Measurements from ENCODE around the gene HDAC8.

Gene HDAC8

GRCh38 chrX:72313707-72314641, 258.7 kb downstream of the HDAC8 start:
- DNase-seq, result no peak

- DNase-seq, result no peak
Observed at GRCh38 chrX:72312311-72312940, 260.2 kb downstream of the HDAC8 start.

- DNase-seq, result no peak
Observed at GRCh38 chrX:72309297-72310071, 263.2 kb downstream of the HDAC8 start.

GRCh38 chrX:72308566-72309296, 263.9 kb downstream of the HDAC8 start:
- peak; percentile 37 to 57 for DNase-seq

- DNase-seq, result no peak
Observed at GRCh38 chrX:72308209-72308565, 264.5 kb downstream of the HDAC8 start.

- DNase-seq, result peak in 1 of 2 experiments; percentile 22
Observed at GRCh38 chrX:72307646-72308051, 265.0 kb downstream of the HDAC8 start.

- DNase-seq, result peak; percentile 43
Observed at GRCh38 chrX:72306851-72307645, 265.6 kb downstream of the HDAC8 start.

GRCh38 chrX:72306085-72306801, 266.4 kb downstream of the HDAC8 start:
- DNase-seq, result peak in 1 of 2 experiments; percentile 24

GRCh38 chrX:72305286-72306084, 267.2 kb downstream of the HDAC8 start, which contains the start of gene CITED1:
Gene CITED1, minus strand, starts transcription at chrX:72305914. Its CDS starts 3,045 bp downstream, at chrX:72302869.
- peak; percentile 32 to 42 for DNase-seq

- DNase-seq, result peak in 1 of 2 experiments; percentile 26
Observed at GRCh38 chrX:72304877-72305276, 267.8 kb downstream of the HDAC8 start.

- DNase-seq, result no peak
Observed at GRCh38 chrX:72301781-72302180, 270.9 kb downstream of the HDAC8 start.

GRCh38 chrX:72299891-72300630, 272.6 kb downstream of the HDAC8 start:
- no peak for DNase-seq

GRCh38 chrX:72297953-72298730, 274.5 kb downstream of the HDAC8 start:
- DNase-seq, result peak in 1 of 2 experiments; percentile 37

- no peak for DNase-seq
Observed at GRCh38 chrX:72296991-72297390, 275.7 kb downstream of the HDAC8 start.

- DNase-seq, result no peak
Observed at GRCh38 chrX:72295745-72296144, 276.9 kb downstream of the HDAC8 start.

GRCh38 chrX:72294497-72294896, 278.1 kb downstream of the HDAC8 start:
- DNase-seq, result no peak

GRCh38 chrX:72282302-72282701, 290.3 kb downstream of the HDAC8 start:
- DNase-seq, result no peak

GRCh38 chrX:72280321-72280845, 292.3 kb downstream of the HDAC8 start:
- no peak for DNase-seq

Data from activated T-cell treated with anti-CD3 and anti-CD28 coated beads, Interleukin-2, amount 50 U/mL, for 48 hours (primary cell).